ENCODE measurements around the gene CIBAR2.

DNA sequence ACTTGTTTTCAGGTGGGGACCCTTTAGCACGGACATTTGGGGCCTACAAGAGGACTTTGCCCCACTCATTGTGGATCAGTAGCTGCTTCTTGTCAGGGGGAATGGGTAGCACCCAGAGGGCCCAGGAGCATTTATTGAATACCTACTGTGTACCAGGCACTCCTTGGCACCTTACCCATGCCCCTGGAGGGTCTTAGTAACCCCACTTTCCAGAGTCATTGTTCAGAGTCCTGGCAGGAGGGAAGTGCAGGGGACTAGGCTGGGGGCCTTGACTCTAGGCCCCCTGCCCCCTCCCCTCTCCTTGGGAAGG, 21.0 kb upstream of the CIBAR2 start:
- TF ChIP-seq POLR2A (IDR thresholded peaks at IDR 0.05; ENCODE audit: low read depth) (no peak), EP300 (IDR thresholded peaks at IDR 0.05) (no peak), POLR2AphosphoS5 (IDR thresholded peaks at IDR 0.05) (no peak)

Data from esophagus muscularis mucosa (tissue), 3 donors.